HepG2 (cell line): ENCODE data around the gene CARMIL1. TPM values are rescaled to one million over a fixed set of nuclear protein-coding genes. Genes with fewer than 3 reads are reported as not detected.

ENCODE experiments used
- ATAC-seq: fragments of 200-7000 bp; cut with Tn5 transposase; 3 replicates; pipeline ENCODE4 v1.9.1; 2020; ENCODE audit warnings: mild to moderate bottlenecking, moderate library complexity
- BruUV-seq: library from RNA; stranded (reverse); fragments of 400-500 nt; replicated peaks from 2 replicates; lab custom pipeline; 2021; lab: Mats Ljungman, UMichigan
- CTCF ChIA-PET: fragments of 300-600 bp; formaldehyde crosslinking; extraction: SDS; loops from one replicate; lab custom pipeline; 2021; ENCODE audit warnings: low total read pairs, inconsistent platforms, low intra/inter-chr PET ratio; lab: Yijun Ruan, JAX
- POLR2A ChIA-PET: fragments of 350-600 bp; sonication (Branson Sonifier 250); formaldehyde crosslinking; loops from one replicate; lab custom pipeline; 2020; ENCODE audit warnings: antibody characterized with exemption, inconsistent platforms; lab: Yijun Ruan, JAX
- DNase-seq: peaks from one replicate; pipeline ENCODE4 v3.0.0-alpha.2; 2015; ENCODE audit warnings: low spot score
- FAIRE-seq: peaks from 3 replicates; lab custom pipeline; 2011; peaks lifted over from hg19 to GRCh38; lab: Jason Lieb, UNC
- H2AFZ ChIP-seq: one replicate; pipeline ENCODE4 v1.6.1; 2011; ENCODE audit warnings: low read length, inconsistent platforms
- H3K27ac ChIP-seq: fragments of 300-600 bp; 3 replicates; pipeline ENCODE4 v1.8.0; 2011; ENCODE audit warnings: mixed run types, mild to moderate bottlenecking, mixed read lengths, low read length, inconsistent platforms; ENCODE audit not compliant: insufficient read depth; ENCODE audit errors: extremely low read length
- H3K27me3 ChIP-seq, 2 experiments: fragments of 200-600 bp in 1 of 2; 2 replicates in 1 of 2; 3 replicates in 1 of 2; pipeline versions ENCODE4 v1.6.0 to v1.8.0; 2011; ENCODE audit warnings: low read length in 2 of 2, mild to moderate bottlenecking in 2 of 2, moderate library complexity in 2 of 2, inconsistent platforms in 1 of 2; ENCODE audit not compliant: insufficient read depth in 2 of 2, control insufficient read depth in 1 of 2
- H3K36me3 ChIP-seq, 2 experiments: fragments of 200-600 bp in 1 of 2; replicated peaks in 1 of 2; 2 replicates in 1 of 2; 3 replicates in 1 of 2; pipeline versions ENCODE4 v1.5.1 to v1.8.0; 2011; ENCODE audit warnings: low read length in 2 of 2, inconsistent platforms in 1 of 2; ENCODE audit not compliant: insufficient read depth in 2 of 2, control insufficient read depth in 1 of 2
- H3K4me1 ChIP-seq: 2 replicates; pipeline ENCODE4 v1.5.1; 2012; ENCODE audit warnings: low read length, inconsistent platforms; ENCODE audit not compliant: insufficient read depth
- H3K4me2 ChIP-seq: 2 replicates; pipeline ENCODE4 v1.6.0; 2011; ENCODE audit warnings: low read depth, low read length, inconsistent platforms
- H3K4me3 ChIP-seq, 3 experiments: fragments of 200-600 bp in 1 of 3; sonication (generic), shearing (Covaris generic) in 1 of 3; replicated peaks in 1 of 3; 2 replicates each; pipeline ENCODE4 v1.5.1; 2011 to 2016; ENCODE audit warnings: low read length in 3 of 3, inconsistent platforms in 2 of 3, low read depth in 2 of 3, mild to moderate bottlenecking in 2 of 3, control low read depth in 1 of 3, mixed read lengths in 1 of 3; ENCODE audit not compliant: insufficient read depth in 1 of 3
- H3K79me2 ChIP-seq: one replicate; pipeline ENCODE4 v1.6.1; 2011; ENCODE audit warnings: low read length, inconsistent platforms; ENCODE audit not compliant: insufficient read depth
- H3K9ac ChIP-seq: 2 replicates; pipeline ENCODE4 v1.6.0; 2011; ENCODE audit warnings: mild to moderate bottlenecking, low read depth, low read length, inconsistent platforms; ENCODE audit not compliant: insufficient read depth
- H3K9me3 ChIP-seq: 2 replicates; pipeline ENCODE4 v1.5.1; 2012; ENCODE audit warnings: mild to moderate bottlenecking, low read length
- H4K20me1 ChIP-seq: 2 replicates; pipeline ENCODE4 v1.6.0; 2011; ENCODE audit warnings: inconsistent platforms, mild to moderate bottlenecking, low read length, moderate library complexity; ENCODE audit not compliant: insufficient read depth
- ATRX ChIP-seq: sonication (generic); formaldehyde crosslinking; IDR thresholded peaks from 2 replicates; pipeline ENCODE4 v1.4.0; 2020; ENCODE audit warnings: missing genetic modification reagents, borderline replicate concordance
- CBFB ChIP-seq: sonication (generic); formaldehyde crosslinking; IDR thresholded peaks from 2 replicates; pipeline ENCODE4 v1.4.0; 2020; ENCODE audit warnings: missing genetic modification reagents
- ETS1 ChIP-seq: sonication (generic); formaldehyde crosslinking; IDR thresholded peaks from 2 replicates; pipeline ENCODE4 v1.4.0; 2020; ENCODE audit warnings: missing genetic modification reagents
- ETV5 ChIP-seq: IDR thresholded peaks from 2 replicates; pipeline ENCODE4 v1.6.1; 2018; ENCODE audit warnings: missing biosample characterization, missing genetic modification reagents, inconsistent platforms, borderline replicate concordance
- FOXK1 ChIP-seq: sonication (generic); formaldehyde crosslinking; IDR thresholded peaks from 2 replicates; pipeline ENCODE4 v1.4.0; 2020; ENCODE audit warnings: low read depth, missing genetic modification reagents, borderline replicate concordance
- JARID2 ChIP-seq: sonication (generic); formaldehyde crosslinking; IDR thresholded peaks from 2 replicates; pipeline ENCODE4 v1.8.1; 2023; ENCODE audit warnings: missing genetic modification reagents, inconsistent platforms; ENCODE audit not compliant: insufficient replicate concordance
- MAFG ChIP-seq: sonication (generic); formaldehyde crosslinking; IDR thresholded peaks from 2 replicates; pipeline ENCODE4 v1.5.1; 2020; ENCODE audit warnings: mild to moderate bottlenecking, missing genetic modification reagents
- NCOA2 ChIP-seq: sonication (generic); formaldehyde crosslinking; IDR thresholded peaks from 2 replicates; pipeline ENCODE4 v1.8.0; 2022; ENCODE audit warnings: inconsistent platforms
- NFATC3 ChIP-seq: sonication (generic); formaldehyde crosslinking; IDR thresholded peaks from 2 replicates; pipeline ENCODE4 v1.5.1; 2020; ENCODE audit warnings: mild to moderate bottlenecking, missing genetic modification reagents
- POLR2A ChIP-seq, 2 experiments: IDR thresholded peaks; 2 replicates each; pipeline ENCODE4 v1.6.1; 2011; ENCODE audit warnings: low read depth in 2 of 2, low read length in 2 of 2, mild to moderate bottlenecking in 1 of 2, moderate library complexity in 1 of 2; ENCODE audit not compliant: insufficient read depth in 1 of 2
- REPIN1 ChIP-seq: sonication (generic); formaldehyde crosslinking; IDR thresholded peaks from 2 replicates; pipeline ENCODE4 v1.8.0; 2022; ENCODE audit warnings: missing genetic modification reagents, low read depth, mild to moderate bottlenecking, borderline replicate concordance
- SIN3A ChIP-seq: IDR thresholded peaks from 2 replicates; pipeline ENCODE4 v1.6.1; 2011; ENCODE audit warnings: low read depth, mild to moderate bottlenecking, control low read depth, low read length, borderline replicate concordance
- TBX3 ChIP-seq: fragments of 450-650 bp; IDR thresholded peaks from 2 replicates; pipeline ENCODE4 v1.6.1; 2017; ENCODE audit warnings: antibody characterized with exemption, mild to moderate bottlenecking, inconsistent platforms, borderline replicate concordance
- TRIM22 ChIP-seq: fragments of 450-650 bp; IDR thresholded peaks from 2 replicates; pipeline ENCODE4 v1.6.1; 2017
- ZBTB7B ChIP-seq: sonication (generic); formaldehyde crosslinking; IDR thresholded peaks from 2 replicates; pipeline ENCODE4 v1.4.0; 2020; ENCODE audit warnings: missing genetic modification reagents
- ZC3H4 ChIP-seq: sonication (generic); formaldehyde crosslinking; IDR thresholded peaks from 2 replicates; pipeline ENCODE4 v1.4.0; 2020; ENCODE audit warnings: missing genetic modification reagents, borderline replicate concordance
- ZSCAN25 ChIP-seq: sonication (generic); formaldehyde crosslinking; IDR thresholded peaks from 2 replicates; pipeline ENCODE4 v1.8.0; 2022; ENCODE audit warnings: mild to moderate bottlenecking, missing genetic modification reagents
- in situ Hi-C: cut with HindIII; loops from 2 replicates; pipeline ENCODE4 v1.10.0; 2017; ENCODE audit warnings: low pct_unique_long_range_greater_than_20kb; ENCODE audit not compliant: extremely low pct_ligation_motif_present
- intact Hi-C: fragments of 100-400 bp; cut with micrococcal nuclease; formaldehyde crosslinking; loops from one replicate; pipeline ENCODE4 v1.10.0; 2022; ENCODE audit not compliant: unreplicated experiment
- polyA plus RNA-seq, 8 experiments: library from polyadenylated mRNA; depleted of rRNA in 3 of 8; stranded (reverse) in 7 of 8; unstranded in 1 of 8; fragments of >200 nt; fragmentation: Illumina TruSeq in 4 of 8; extraction: Trizol in 4 of 8; gene quantifications; 2 replicates each; pipeline versions ENCODE4 v1.2.1 to v1.2.3, GENCODE V29; 2011 to 2016; ENCODE audit warnings: low read depth in 4 of 8, missing spikeins in 1 of 8, mixed read lengths in 1 of 8; ENCODE audit not compliant: insufficient read depth in 1 of 8
- total RNA-seq, 5 experiments: library from RNA; depleted of rRNA; stranded (reverse); fragments of >200 nt; fragmentation: Illumina TruSeq; extraction: Trizol; gene quantifications; 2 replicates each; pipeline ENCODE4 v1.2.3, GENCODE V29; 2016; ENCODE audit warnings: low read depth in 1 of 5
- TF ChIP-seq, protein P1 (sequence below): sonication (generic); formaldehyde crosslinking; IDR thresholded peaks from 2 replicates; pipeline ENCODE4 v1.5.1; 2020; ENCODE audit warnings: mild to moderate bottlenecking, missing genetic modification reagents, borderline replicate concordance

Gene CARMIL1
- total and polyA plus RNA-seq, 2 of the 13 experiments (the other 11 are each of a cell fraction or from before 2014, with no cell fraction given): 1.8 to 2.6 TPM

- TF ChIP-seq JARID2 (CRISPR knock-in tag) (no peak), ZC3H4 (CRISPR knock-in tag) (no peak), ATRX (CRISPR knock-in tag) (no peak), TRIM22 (no peak), CBFB (CRISPR knock-in tag) (no peak), TBX3 (no peak), NCOA2 (CRISPR knock-in tag) (no peak), ZBTB7B (no peak), ZSCAN25 (CRISPR knock-in tag) (no peak), REPIN1 (no peak)
Observed at GRCh38 chr6:25346064-25346463, 66.9 kb downstream of the CARMIL1 start (continued).

GRCh38 chr6:25350573-25350972 is 71.4 kb downstream of the CARMIL1 start:
- H3K4me2 ChIP-seq: no peak overlapping the region
- in situ Hi-C loops (no loop called here), intact Hi-C loops (no loop called here)
- no peaks in the 10 kb centered on the region for H3K79me2 ChIP-seq
- FAIRE-seq (no peak), DNase-seq (no peak), ATAC-seq (no peak)
- H4K20me1 ChIP-seq: no peaks in the 10 kb centered on the region
- ChIA-PET POLR2A (no interaction called here), CTCF (no interaction called here)
- H3K27ac ChIP-seq: no peak overlapping the region
- H2AFZ ChIP-seq: no peak overlapping the region
- H3K9ac ChIP-seq: no peak overlapping the region
- no TSS peak for BruUV-seq
- no peaks in the 10 kb centered on the region for H3K36me3 ChIP-seq
- no peaks in the 10 kb centered on the region for H3K27me3 ChIP-seq
- no peaks in the 10 kb centered on the region for H3K9me3 ChIP-seq
- no peaks in the 10 kb centered on the region for H3K4me1 ChIP-seq
- no peak overlapping the region for H3K4me3 ChIP-seq
- no peak for TF ChIP-seq MAFG (CRISPR knock-in tag)
- TF ChIP-seq FOXK1 (CRISPR knock-in tag): no peak
- TF ChIP-seq, protein P1, sequence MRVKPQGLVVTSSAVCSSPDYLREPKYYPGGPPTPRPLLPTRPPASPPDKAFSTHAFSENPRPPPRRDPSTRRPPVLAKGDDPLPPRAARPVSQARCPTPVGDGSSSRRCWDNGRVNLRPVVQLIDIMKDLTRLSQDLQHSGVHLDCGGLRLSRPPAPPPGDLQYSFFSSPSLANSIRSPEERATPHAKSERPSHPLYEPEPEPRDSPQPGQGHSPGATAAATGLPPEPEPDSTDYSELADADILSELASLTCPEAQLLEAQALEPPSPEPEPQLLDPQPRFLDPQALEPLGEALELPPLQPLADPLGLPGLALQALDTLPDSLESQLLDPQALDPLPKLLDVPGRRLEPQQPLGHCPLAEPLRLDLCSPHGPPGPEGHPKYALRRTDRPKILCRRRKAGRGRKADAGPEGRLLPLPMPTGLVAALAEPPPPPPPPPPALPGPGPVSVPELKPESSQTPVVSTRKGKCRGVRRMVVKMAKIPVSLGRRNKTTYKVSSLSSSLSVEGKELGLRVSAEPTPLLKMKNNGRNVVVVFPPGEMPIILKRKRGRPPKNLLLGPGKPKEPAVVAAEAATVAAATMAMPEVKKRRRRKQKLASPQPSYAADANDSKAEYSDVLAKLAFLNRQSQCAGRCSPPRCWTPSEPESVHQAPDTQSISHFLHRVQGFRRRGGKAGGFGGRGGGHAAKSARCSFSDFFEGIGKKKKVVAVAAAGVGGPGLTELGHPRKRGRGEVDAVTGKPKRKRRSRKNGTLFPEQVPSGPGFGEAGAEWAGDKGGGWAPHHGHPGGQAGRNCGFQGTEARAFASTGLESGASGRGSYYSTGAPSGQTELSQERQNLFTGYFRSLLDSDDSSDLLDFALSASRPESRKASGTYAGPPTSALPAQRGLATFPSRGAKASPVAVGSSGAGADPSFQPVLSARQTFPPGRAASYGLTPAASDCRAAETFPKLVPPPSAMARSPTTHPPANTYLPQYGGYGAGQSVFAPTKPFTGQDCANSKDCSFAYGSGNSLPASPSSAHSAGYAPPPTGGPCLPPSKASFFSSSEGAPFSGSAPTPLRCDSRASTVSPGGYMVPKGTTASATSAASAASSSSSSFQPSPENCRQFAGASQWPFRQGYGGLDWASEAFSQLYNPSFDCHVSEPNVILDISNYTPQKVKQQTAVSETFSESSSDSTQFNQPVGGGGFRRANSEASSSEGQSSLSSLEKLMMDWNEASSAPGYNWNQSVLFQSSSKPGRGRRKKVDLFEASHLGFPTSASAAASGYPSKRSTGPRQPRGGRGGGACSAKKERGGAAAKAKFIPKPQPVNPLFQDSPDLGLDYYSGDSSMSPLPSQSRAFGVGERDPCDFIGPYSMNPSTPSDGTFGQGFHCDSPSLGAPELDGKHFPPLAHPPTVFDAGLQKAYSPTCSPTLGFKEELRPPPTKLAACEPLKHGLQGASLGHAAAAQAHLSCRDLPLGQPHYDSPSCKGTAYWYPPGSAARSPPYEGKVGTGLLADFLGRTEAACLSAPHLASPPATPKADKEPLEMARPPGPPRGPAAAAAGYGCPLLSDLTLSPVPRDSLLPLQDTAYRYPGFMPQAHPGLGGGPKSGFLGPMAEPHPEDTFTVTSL: no peak
- TF ChIP-seq ETS1 (CRISPR knock-in tag): no peak
- TF ChIP-seq POLR2A (IDR thresholded peaks at IDR 0.05; ENCODE audit: insufficient read depth in 1 of 2, low read depth in 2 of 2, low read length in 2 of 2): no peak
- no peak for TF ChIP-seq SIN3A
- no peak for TF ChIP-seq ETV5
- TF ChIP-seq NFATC3 (CRISPR knock-in tag): no peak
